Tibial nerve (tissue), 4 donors: ENCODE data around the gene JPH2. TPM values are rescaled to one million over a fixed set of nuclear protein-coding genes. Genes with fewer than 3 reads are reported as not detected.

ENCODE experiments used
- DNase-seq, 2 donors: peaks; one replicate each; pipeline ENCODE4 v3.0.0-alpha.2; 2019; ENCODE audit warnings: low spot score in 2 of 2
- H3K27ac ChIP-seq, 4 donors: fragments of 200-600 bp; sonication (generic) in 3 of 4; one replicate each; pipeline ENCODE4 v1.5.1; 2017 to 2019; ENCODE audit warnings: mild to moderate bottlenecking in 1 of 4
- H3K27me3 ChIP-seq, 2 donors: fragments of 200-600 bp; sonication (generic) in 1 of 2; one replicate each; pipeline versions ENCODE4 v1.5.1 to v1.6.0; 2017 to 2019
- H3K36me3 ChIP-seq, 3 donors: fragments of 200-600 bp; sonication (generic); one replicate each; pipeline ENCODE4 v1.5.1; 2018 to 2019
- H3K4me1 ChIP-seq, 4 donors: fragments of 200-600 bp; sonication (generic) in 3 of 4; one replicate each; pipeline ENCODE4 v1.5.1; 2017 to 2019
- H3K4me3 ChIP-seq, 4 donors: fragments of 200-600 bp; sonication (generic) in 3 of 4; one replicate each; pipeline ENCODE4 v1.5.1; 2017 to 2019; ENCODE audit warnings: mild to moderate bottlenecking in 1 of 4, moderate library complexity in 1 of 4
- H3K9me3 ChIP-seq, 4 donors: fragments of 200-600 bp; sonication (generic) in 3 of 4; one replicate each; pipeline ENCODE4 v1.5.1; 2017 to 2019
- EP300 ChIP-seq, 2 donors: sonication (generic); formaldehyde crosslinking; IDR thresholded peaks; one replicate each; pipeline ENCODE4 v1.6.1; 2017; ENCODE audit warnings: antibody characterized with exemption in 2 of 2, mild to moderate bottlenecking in 1 of 2
- POLR2A ChIP-seq, 2 donors: fragments of 450-650 bp; IDR thresholded peaks; one replicate each; pipeline ENCODE4 v1.6.1; 2017; ENCODE audit warnings: antibody characterized with exemption in 2 of 2, mild to moderate bottlenecking in 2 of 2, moderate library complexity in 2 of 2
- WGBS, 2 donors: methylation state at CpG; one replicate each; pipeline ENCODE4 v1.1.5; 2018; 5-methylcytosine and 5-hydroxymethylcytosine counted together
- total RNA-seq, 4 donors: library from RNA; depleted of rRNA; stranded (reverse); fragments of >200 nt; gene quantifications; one replicate each; pipeline ENCODE4 v1.1.0, GENCODE V29; 2016
- TF ChIP-seq, protein P1 (sequence below), 5 experiments: fragments of 200-600 bp in 3 of 5; fragments of 450-650 bp in 2 of 5; sonication (generic) in 3 of 5; IDR thresholded peaks; one replicate each; pipeline ENCODE4 v1.5.1; 2016 to 2019; ENCODE audit warnings: antibody characterized with exemption in 5 of 5, mild to moderate bottlenecking in 3 of 5, moderate library complexity in 2 of 5

The JPH2 gene
- total RNA-seq, 4 donors from 2014 or later = 3.1 to 6.3 (median 5.3) TPM

DNA sequence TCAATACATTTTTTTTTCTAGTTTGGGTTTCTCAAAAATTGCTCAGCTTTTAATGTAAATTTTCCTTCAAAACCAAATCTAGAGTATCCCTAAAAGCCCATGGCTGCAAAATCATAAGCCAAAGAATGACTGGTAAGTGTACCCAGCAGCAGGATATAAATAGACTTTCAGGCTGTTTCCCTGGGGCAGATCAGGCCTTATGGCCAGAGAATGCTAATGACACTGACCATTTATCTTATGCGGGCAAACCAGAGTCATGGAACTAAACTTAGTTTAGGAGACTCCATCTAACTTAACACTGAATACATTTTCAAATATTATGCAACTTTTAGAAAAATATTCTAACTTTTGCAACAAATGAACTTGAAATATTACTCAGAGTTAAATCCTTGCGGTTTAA lies 16.2 kb upstream of the JPH2 start:
- H3K9me3 ChIP-seq = no peaks in the 10 kb centered on the region
- H3K36me3 ChIP-seq = peaks cover 5 to 73% (median 8%) of the 10 kb centered on the region in 3 donors
- DNase-seq = no peak
- peak overlapping the region in 1 of 4 donors; percentile 37 for H3K27ac ChIP-seq
- no peaks in the 10 kb centered on the region for H3K27me3 ChIP-seq
- no peak for TF ChIP-seq POLR2A (IDR thresholded peaks at IDR 0.05)
- H3K4me1 ChIP-seq = peaks cover 0 to 59% (median 16%) of the 10 kb centered on the region in 4 donors
- WGBS, 2 donors = 64 to 79% methylated on average over 2 of the region's 2 CpGs
- no peak overlapping the region for H3K4me3 ChIP-seq

GRCh38 chr20:44200983-44201382 lies 14.0 kb upstream of the JPH2 start:
- H3K4me1 ChIP-seq = peaks cover 0 to 37% (median 5%) of the 10 kb centered on the region in 4 donors
- H3K27me3 ChIP-seq = no peaks in the 10 kb centered on the region
- H3K36me3 ChIP-seq = peaks cover 11 to 87% (median 16%) of the 10 kb centered on the region in 3 donors
- DNase-seq = no peak
- no peak overlapping the region for H3K4me3 ChIP-seq
- 62 to 89% methylated on average over 2 of the region's 2 CpGs for WGBS, 2 donors
- H3K9me3 ChIP-seq = no peaks in the 10 kb centered on the region
- H3K27ac ChIP-seq = no peak overlapping the region
- TF ChIP-seq POLR2A (IDR thresholded peaks at IDR 0.05) (no peak), EP300 (IDR thresholded peaks at IDR 0.05) (no peak)
- TF ChIP-seq, protein P1, sequence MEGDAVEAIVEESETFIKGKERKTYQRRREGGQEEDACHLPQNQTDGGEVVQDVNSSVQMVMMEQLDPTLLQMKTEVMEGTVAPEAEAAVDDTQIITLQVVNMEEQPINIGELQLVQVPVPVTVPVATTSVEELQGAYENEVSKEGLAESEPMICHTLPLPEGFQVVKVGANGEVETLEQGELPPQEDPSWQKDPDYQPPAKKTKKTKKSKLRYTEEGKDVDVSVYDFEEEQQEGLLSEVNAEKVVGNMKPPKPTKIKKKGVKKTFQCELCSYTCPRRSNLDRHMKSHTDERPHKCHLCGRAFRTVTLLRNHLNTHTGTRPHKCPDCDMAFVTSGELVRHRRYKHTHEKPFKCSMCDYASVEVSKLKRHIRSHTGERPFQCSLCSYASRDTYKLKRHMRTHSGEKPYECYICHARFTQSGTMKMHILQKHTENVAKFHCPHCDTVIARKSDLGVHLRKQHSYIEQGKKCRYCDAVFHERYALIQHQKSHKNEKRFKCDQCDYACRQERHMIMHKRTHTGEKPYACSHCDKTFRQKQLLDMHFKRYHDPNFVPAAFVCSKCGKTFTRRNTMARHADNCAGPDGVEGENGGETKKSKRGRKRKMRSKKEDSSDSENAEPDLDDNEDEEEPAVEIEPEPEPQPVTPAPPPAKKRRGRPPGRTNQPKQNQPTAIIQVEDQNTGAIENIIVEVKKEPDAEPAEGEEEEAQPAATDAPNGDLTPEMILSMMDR (IDR thresholded peaks at IDR 0.05) = no peak

- no peak overlapping the region for H3K4me3 ChIP-seq
- peaks cover 11 to 86% (median 16%) of the 10 kb centered on the region in 3 donors for H3K36me3 ChIP-seq
- no peak for DNase-seq
- peaks cover 0 to 36% (median 5%) of the 10 kb centered on the region in 4 donors for H3K4me1 ChIP-seq
- TF ChIP-seq EP300 (IDR thresholded peaks at IDR 0.05) (no peak), POLR2A (IDR thresholded peaks at IDR 0.05) (no peak)
- TF ChIP-seq, protein P1 (IDR thresholded peaks at IDR 0.05) = no peak
- H3K27ac ChIP-seq = no peak overlapping the region
- no peaks in the 10 kb centered on the region for H3K27me3 ChIP-seq
- 54 to 59% methylated on average over 4 of the region's 4 CpGs for WGBS, 2 donors
- no peaks in the 10 kb centered on the region for H3K9me3 ChIP-seq
Observed at GRCh38 chr20:44200371-44200770, 13.4 kb upstream of the JPH2 start.

GRCh38 chr20:44199877-44200276 lies 12.9 kb upstream of the JPH2 start:
- H3K9me3 ChIP-seq = no peaks in the 10 kb centered on the region
- peaks cover 11 to 84% (median 16%) of the 10 kb centered on the region in 3 donors for H3K36me3 ChIP-seq
- TF ChIP-seq EP300 (IDR thresholded peaks at IDR 0.05) = no peak
- TF ChIP-seq, protein P1 (IDR thresholded peaks at IDR 0.05) = no peak
- TF ChIP-seq POLR2A (IDR thresholded peaks at IDR 0.05) = no peak
- 77 to 84% methylated on average over 4 of the region's 4 CpGs for WGBS, 2 donors
- H3K4me1 ChIP-seq = peaks cover 0 to 36% (median 5%) of the 10 kb centered on the region in 4 donors
- no peaks in the 10 kb centered on the region for H3K27me3 ChIP-seq
- no peak for DNase-seq
- H3K4me3 ChIP-seq = no peak overlapping the region
- no peak overlapping the region for H3K27ac ChIP-seq

GRCh38 chr20:44198872-44199271 lies 11.9 kb upstream of the JPH2 start:
- H3K27ac ChIP-seq = no peak overlapping the region
- H3K4me1 ChIP-seq = peaks cover 0 to 28% (median 1%) of the 10 kb centered on the region in 4 donors
- DNase-seq = no peak
- no peak for TF ChIP-seq EP300 (IDR thresholded peaks at IDR 0.05)
- TF ChIP-seq, protein P1 (IDR thresholded peaks at IDR 0.05) = no peak
- no peak for TF ChIP-seq POLR2A (IDR thresholded peaks at IDR 0.05)
- H3K36me3 ChIP-seq = peaks cover 11 to 81% (median 13%) of the 10 kb centered on the region in 3 donors
- no peak overlapping the region for H3K4me3 ChIP-seq
- no peaks in the 10 kb centered on the region for H3K27me3 ChIP-seq
- H3K9me3 ChIP-seq = no peaks in the 10 kb centered on the region
- 83 to 84% methylated on average over 4 of the region's 4 CpGs for WGBS, 2 donors

DNA sequence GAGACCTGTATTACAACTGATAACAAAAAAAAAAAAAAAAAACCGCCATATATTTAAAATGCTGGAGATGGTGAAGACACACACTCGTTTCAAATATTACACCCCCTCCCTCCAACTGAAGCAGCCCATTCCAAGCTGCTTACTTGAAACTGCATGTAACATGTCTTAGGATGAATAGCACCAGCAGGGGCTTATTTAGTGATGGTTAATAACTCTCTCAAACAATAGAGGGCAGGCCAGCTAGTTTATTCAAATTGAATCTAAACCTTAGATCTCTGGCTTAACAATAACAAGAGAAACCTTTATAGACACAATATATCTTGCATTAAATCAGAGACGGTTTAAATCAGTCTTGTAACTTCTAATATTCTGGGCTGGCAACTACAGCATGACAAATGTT lies 9.3 kb upstream of the JPH2 start:
- H3K27me3 ChIP-seq = no peaks in the 10 kb centered on the region
- H3K4me3 ChIP-seq = no peak overlapping the region
- H3K9me3 ChIP-seq = no peaks in the 10 kb centered on the region
- peaks cover 0 to 16% (median 0%) of the 10 kb centered on the region in 4 donors for H3K4me1 ChIP-seq
- DNase-seq = no peak
- WGBS, 2 donors = 50 to 73% methylated on average over 3 of the region's 3 CpGs
- H3K36me3 ChIP-seq = peaks cover 8 to 64% (median 9%) of the 10 kb centered on the region in 3 donors
- TF ChIP-seq, protein P1 (IDR thresholded peaks at IDR 0.05) = no peak
- no peak for TF ChIP-seq POLR2A (IDR thresholded peaks at IDR 0.05)
- TF ChIP-seq EP300 (IDR thresholded peaks at IDR 0.05) = no peak
- no peak overlapping the region for H3K27ac ChIP-seq
